ENCODE results near the gene PARD3. TPM values are rescaled to one million over a fixed set of nuclear protein-coding genes. Genes with fewer than 3 reads are reported as not detected.

PARD3 gene
- total RNA-seq, 2 experiments from 2014 or later = 0.93 to 1.2 TPM

DNA sequence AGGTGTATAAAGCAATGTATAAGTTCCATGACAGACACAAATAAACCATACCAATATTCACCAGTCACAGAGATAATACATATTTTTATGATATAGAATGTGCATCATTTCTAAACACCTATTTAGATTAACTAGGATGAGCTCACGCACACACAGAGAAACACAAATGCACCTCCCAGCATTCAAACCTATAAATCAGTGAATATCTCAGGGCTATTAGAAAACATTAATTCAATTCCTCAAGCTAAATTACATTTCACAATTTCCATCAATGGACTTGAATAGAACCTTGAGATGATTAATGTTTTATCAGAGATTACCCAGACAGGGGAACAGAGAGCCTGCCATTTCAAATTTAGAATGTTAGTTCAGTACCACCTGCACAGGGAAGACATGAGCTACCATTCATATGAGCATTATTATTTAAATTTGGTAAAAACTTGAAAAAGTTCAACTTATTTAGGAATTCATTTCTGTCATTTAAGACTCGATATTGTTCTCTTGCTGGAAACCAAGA is 221.7 kb downstream of the PARD3 start:
- Mint-ChIP-seq H3K27me3 (peaks cover 11% of the 10 kb centered on the region), H3K36me3 (no peaks in the 10 kb centered on the region), H3K4me1 (ENCODE audit: low read depth) (no peaks in the 10 kb centered on the region), H3K27ac (no peak overlapping the region), H3K9me3 (no peaks in the 10 kb centered on the region), H3K4me3 (no peak overlapping the region)
- POLR2A ChIA-PET = no interaction called here
- CTCF ChIA-PET = no interaction called here
- intact Hi-C loops (cut with micrococcal nuclease) = no loop called here
- no peak for DNase-seq

DNA sequence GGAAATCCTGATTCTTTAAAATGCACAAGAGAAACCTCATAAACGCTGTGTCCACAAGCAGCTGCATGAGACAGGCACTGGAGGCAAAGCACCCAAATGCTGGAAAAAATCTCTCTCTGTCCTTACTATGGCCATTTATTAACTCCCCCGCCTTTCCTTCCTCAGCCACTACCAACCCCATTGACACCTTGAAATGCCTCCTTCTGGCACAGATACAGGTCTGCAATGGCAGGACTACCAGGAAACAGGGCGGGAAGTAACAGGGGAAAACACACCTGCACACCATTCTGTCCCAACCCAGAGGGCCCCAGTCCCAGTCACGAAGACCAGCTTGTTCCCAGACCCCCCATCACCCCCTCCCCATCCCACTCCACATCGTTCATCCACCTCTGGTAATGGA is 224.3 kb downstream of the PARD3 start:
- intact Hi-C loops (cut with micrococcal nuclease) = no loop called here
- H3K4me3 Mint-ChIP-seq = no peak overlapping the region
- H3K36me3 Mint-ChIP-seq = no peaks in the 10 kb centered on the region
- ChIA-PET POLR2A (no interaction called here), CTCF (no interaction called here)
- H3K27ac Mint-ChIP-seq = no peak overlapping the region
- H3K9me3 Mint-ChIP-seq = no peaks in the 10 kb centered on the region
- DNase-seq = no peak
- peaks cover 6% of the 10 kb centered on the region for H3K27me3 Mint-ChIP-seq
- no peaks in the 10 kb centered on the region for H3K4me1 Mint-ChIP-seq (ENCODE audit: low read depth)

- POLR2A ChIA-PET = no interaction called here
- DNase-seq = no peak
- Mint-ChIP-seq H3K9me3 (no peaks in the 10 kb centered on the region), H3K4me3 (no peak overlapping the region), H3K4me1 (ENCODE audit: low read depth) (no peaks in the 10 kb centered on the region), H3K36me3 (no peaks in the 10 kb centered on the region), H3K27me3 (peaks cover 4% of the 10 kb centered on the region), H3K27ac (no peak overlapping the region)
- CTCF ChIA-PET = no interaction called here
- intact Hi-C loops (cut with micrococcal nuclease) = no loop called here
These were observed 225.8 kb downstream of the PARD3 start for GRCh38 chr10:34589275-34589674.

GRCh38 chr10:34587680-34588019 is 227.4 kb downstream of the PARD3 start:
- H3K4me1 Mint-ChIP-seq (ENCODE audit: low read depth) = no peaks in the 10 kb centered on the region
- no peak for DNase-seq
- no peaks in the 10 kb centered on the region for H3K9me3 Mint-ChIP-seq
- H3K36me3 Mint-ChIP-seq = no peaks in the 10 kb centered on the region
- H3K27ac Mint-ChIP-seq = no peak overlapping the region
- intact Hi-C loops (cut with micrococcal nuclease) = no loop called here
- no peak overlapping the region for H3K4me3 Mint-ChIP-seq
- CTCF ChIA-PET = no interaction called here
- POLR2A ChIA-PET = no interaction called here
- peaks cover 4% of the 10 kb centered on the region for H3K27me3 Mint-ChIP-seq

GRCh38 chr10:34587002-34587679 is 228.0 kb downstream of the PARD3 start:
- ChIA-PET POLR2A (no interaction called here), CTCF (no interaction called here)
- Mint-ChIP-seq H3K4me3 (no peak overlapping the region), H3K9me3 (no peaks in the 10 kb centered on the region), H3K4me1 (ENCODE audit: low read depth) (no peaks in the 10 kb centered on the region), H3K36me3 (no peaks in the 10 kb centered on the region), H3K27ac (no peak overlapping the region), H3K27me3 (peaks cover 2% of the 10 kb centered on the region)
- intact Hi-C loops (cut with micrococcal nuclease) = no loop called here
- DNase-seq = no peak

- H3K9me3 Mint-ChIP-seq = no peaks in the 10 kb centered on the region
- H3K4me3 Mint-ChIP-seq = no peak overlapping the region
- ChIA-PET CTCF (interaction anchor here (0.7 kb wide), 1 partner anchor 55 kb away, joined by 3 read pairs; no protein-coding TSS in a partner anchor), POLR2A (no interaction called here)
- H3K27me3 Mint-ChIP-seq = no peaks in the 10 kb centered on the region
- DNase-seq = no peak
- intact Hi-C loops (cut with micrococcal nuclease) = no loop called here
- H3K4me1 Mint-ChIP-seq (ENCODE audit: low read depth) = no peaks in the 10 kb centered on the region
- H3K36me3 Mint-ChIP-seq = no peaks in the 10 kb centered on the region
- H3K27ac Mint-ChIP-seq = no peak overlapping the region
These were observed 229.5 kb downstream of the PARD3 start for GRCh38 chr10:34585422-34586112.

GRCh38 chr10:34584164-34584563 is 230.9 kb downstream of the PARD3 start:
- no peak for DNase-seq
- no peaks in the 10 kb centered on the region for H3K36me3 Mint-ChIP-seq
- ChIA-PET CTCF (interaction anchor here (0.6 kb wide), 1 partner anchor 549 kb away, joined by 3 read pairs; no protein-coding TSS in a partner anchor), POLR2A (interaction anchor here (0.7 kb wide), 1 partner anchor 473 kb away, joined by 3 read pairs; no protein-coding TSS in a partner anchor)
- no peak overlapping the region for H3K4me3 Mint-ChIP-seq
- H3K9me3 Mint-ChIP-seq = no peaks in the 10 kb centered on the region
- intact Hi-C loops (cut with micrococcal nuclease) = no loop called here
- no peaks in the 10 kb centered on the region for H3K4me1 Mint-ChIP-seq (ENCODE audit: low read depth)
- no peaks in the 10 kb centered on the region for H3K27me3 Mint-ChIP-seq
- no peak overlapping the region for H3K27ac Mint-ChIP-seq

DNA sequence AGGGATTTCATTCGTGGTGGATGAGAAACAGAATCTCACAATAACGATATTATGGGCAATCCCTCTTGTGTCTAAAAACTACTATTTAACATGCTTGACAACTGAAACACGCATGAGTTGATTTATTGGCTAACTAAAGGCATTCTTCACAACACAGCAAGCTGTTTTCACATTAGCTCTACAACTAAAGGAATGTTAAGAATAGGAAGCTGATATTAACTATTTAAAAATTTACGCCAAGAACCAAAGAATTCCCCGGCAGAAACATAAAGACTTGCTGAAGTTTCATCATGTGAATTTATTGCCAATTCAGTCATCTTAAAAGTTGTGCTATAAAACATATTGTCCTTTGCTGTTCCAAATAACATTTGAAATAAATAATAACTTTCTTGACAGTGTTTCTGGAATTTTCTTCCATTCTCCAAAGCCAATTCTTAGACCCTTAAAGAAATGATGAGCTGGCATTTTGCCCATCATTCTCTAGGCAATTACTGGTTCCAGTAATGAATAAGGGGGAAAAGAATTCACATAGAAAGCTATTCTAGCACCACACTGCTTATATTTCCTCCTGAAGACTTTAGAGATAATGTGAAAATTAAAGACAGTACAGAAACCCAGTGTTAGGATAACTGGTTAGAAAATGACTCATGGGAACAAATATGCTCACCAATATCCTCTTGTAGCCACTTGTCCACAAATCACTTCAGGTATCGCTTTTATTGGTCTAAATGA is 233.1 kb downstream of the PARD3 start:
- Mint-ChIP-seq H3K27ac (no peak overlapping the region), H3K4me3 (no peak overlapping the region), H3K27me3 (no peaks in the 10 kb centered on the region), H3K36me3 (no peaks in the 10 kb centered on the region), H3K9me3 (no peaks in the 10 kb centered on the region), H3K4me1 (ENCODE audit: low read depth) (no peaks in the 10 kb centered on the region)
- intact Hi-C loops (cut with micrococcal nuclease) = no loop called here
- no peak for DNase-seq
- ChIA-PET CTCF (no interaction called here), POLR2A (no interaction called here)

GRCh38 chr10:34580643-34581042 is 234.5 kb downstream of the PARD3 start:
- no peaks in the 10 kb centered on the region for H3K36me3 Mint-ChIP-seq
- H3K4me1 Mint-ChIP-seq (ENCODE audit: low read depth) = no peaks in the 10 kb centered on the region
- ChIA-PET POLR2A (no interaction called here), CTCF (no interaction called here)
- H3K4me3 Mint-ChIP-seq = no peak overlapping the region
- H3K27ac Mint-ChIP-seq = no peak overlapping the region
- H3K9me3 Mint-ChIP-seq = no peaks in the 10 kb centered on the region
- no peak for DNase-seq
- no peaks in the 10 kb centered on the region for H3K27me3 Mint-ChIP-seq
- intact Hi-C loops (cut with micrococcal nuclease) = no loop called here

DNA sequence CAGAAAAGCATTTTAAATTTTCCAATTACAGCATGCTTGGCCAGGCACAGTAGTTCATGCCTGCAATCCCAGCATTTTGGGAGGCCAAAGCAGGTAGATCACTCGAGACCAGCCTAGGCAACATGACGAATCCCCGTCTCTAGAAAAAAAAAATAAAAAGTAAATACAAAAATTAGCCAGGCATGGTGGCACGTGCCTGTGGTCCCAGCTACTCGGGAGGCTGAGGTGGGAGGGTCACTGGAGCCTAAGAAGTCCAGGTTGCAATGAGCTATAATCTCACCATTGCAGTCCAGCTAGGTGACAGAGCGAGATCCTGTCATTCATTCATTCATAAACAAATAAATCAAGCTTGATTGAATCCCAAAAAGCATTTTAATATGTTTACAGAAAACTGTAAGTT is 234.9 kb downstream of the PARD3 start:
- Mint-ChIP-seq H3K27ac (no peak overlapping the region), H3K4me1 (ENCODE audit: low read depth) (no peaks in the 10 kb centered on the region), H3K4me3 (no peak overlapping the region), H3K27me3 (no peaks in the 10 kb centered on the region), H3K36me3 (no peaks in the 10 kb centered on the region), H3K9me3 (no peaks in the 10 kb centered on the region)
- CTCF ChIA-PET = no interaction called here
- DNase-seq = no peak
- POLR2A ChIA-PET = no interaction called here
- intact Hi-C loops (cut with micrococcal nuclease) = no loop called here

DNA sequence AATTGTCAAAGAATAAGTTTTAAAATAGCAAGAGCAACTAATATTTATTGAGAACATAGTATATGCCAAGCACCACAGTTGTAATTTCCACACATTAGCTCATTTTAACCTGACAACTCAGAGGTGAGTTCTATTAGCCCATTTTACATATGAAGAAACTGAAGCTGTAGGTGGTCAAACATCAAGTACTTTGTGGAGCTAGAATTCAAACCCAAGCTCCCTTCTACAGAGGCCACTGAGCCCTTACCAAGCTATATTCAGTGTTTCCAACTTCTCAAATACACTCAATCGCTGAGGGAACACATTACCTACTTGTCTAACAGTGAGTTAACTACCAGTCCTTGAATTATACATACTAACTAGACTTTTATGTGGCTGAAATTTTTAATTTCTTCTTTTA is 236.6 kb downstream of the PARD3 start:
- Mint-ChIP-seq H3K4me3 (no peak overlapping the region), H3K4me1 (ENCODE audit: low read depth) (no peaks in the 10 kb centered on the region), H3K9me3 (no peaks in the 10 kb centered on the region), H3K27me3 (no peaks in the 10 kb centered on the region), H3K27ac (no peak overlapping the region), H3K36me3 (no peaks in the 10 kb centered on the region)
- no peak for DNase-seq
- ChIA-PET CTCF (no interaction called here), POLR2A (no interaction called here)
- intact Hi-C loops (cut with micrococcal nuclease) = no loop called here

DNA sequence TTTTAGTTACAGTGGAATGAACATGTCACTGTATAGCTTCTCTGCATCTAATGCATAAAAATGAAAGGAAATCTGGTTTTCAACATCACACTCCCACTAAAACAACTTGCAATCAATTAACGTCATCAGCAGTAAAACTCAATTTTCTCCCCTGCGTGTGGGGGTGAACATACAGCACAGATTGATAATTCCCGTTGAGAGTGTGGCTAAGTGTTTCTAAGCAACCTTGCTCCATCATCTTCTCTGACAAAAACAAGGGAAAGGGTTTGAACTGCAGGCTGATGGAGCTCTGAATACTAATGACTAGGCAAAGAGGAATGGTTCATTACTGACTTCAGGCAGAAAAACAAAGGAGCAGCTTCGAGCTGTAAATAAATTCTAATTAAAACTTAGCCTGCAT is 238.3 kb downstream of the PARD3 start:
- no peaks in the 10 kb centered on the region for H3K36me3 Mint-ChIP-seq
- DNase-seq = no peak
- H3K4me3 Mint-ChIP-seq = no peak overlapping the region
- no peak overlapping the region for H3K27ac Mint-ChIP-seq
- no peaks in the 10 kb centered on the region for H3K27me3 Mint-ChIP-seq
- intact Hi-C loops (cut with micrococcal nuclease) = no loop called here
- no peaks in the 10 kb centered on the region for H3K9me3 Mint-ChIP-seq
- ChIA-PET POLR2A (no interaction called here), CTCF (no interaction called here)
- no peaks in the 10 kb centered on the region for H3K4me1 Mint-ChIP-seq (ENCODE audit: low read depth)

DNA sequence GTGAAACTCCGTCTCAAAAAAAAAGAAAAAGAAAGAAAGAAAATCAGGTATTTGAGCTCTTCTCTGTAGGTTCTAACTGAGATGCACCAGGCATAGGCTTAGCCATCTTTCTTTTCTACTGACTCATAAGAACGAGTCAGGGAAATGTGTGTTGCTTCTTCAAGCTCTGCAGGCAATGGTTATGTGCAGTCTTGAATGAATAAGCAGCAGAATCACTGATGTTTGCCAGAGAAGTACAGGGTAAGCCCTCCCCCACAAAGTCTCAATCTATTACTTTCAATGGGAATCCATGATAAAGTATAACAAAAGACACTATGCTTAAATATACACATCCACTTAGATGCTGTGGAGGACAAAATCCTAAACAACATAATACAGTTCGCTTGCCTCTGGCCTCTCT is 239.2 kb downstream of the PARD3 start:
- no peaks in the 10 kb centered on the region for H3K36me3 Mint-ChIP-seq
- POLR2A ChIA-PET = no interaction called here
- H3K4me3 Mint-ChIP-seq = no peak overlapping the region
- H3K27ac Mint-ChIP-seq = no peak overlapping the region
- CTCF ChIA-PET = no interaction called here
- H3K9me3 Mint-ChIP-seq = no peaks in the 10 kb centered on the region
- no peaks in the 10 kb centered on the region for H3K4me1 Mint-ChIP-seq (ENCODE audit: low read depth)
- intact Hi-C loops (cut with micrococcal nuclease) = no loop called here
- DNase-seq = no peak
- no peaks in the 10 kb centered on the region for H3K27me3 Mint-ChIP-seq
